Right atrium auricular region (tissue), 2 donors: Measurements from ENCODE around the gene ARHGDIB. TPM values are rescaled to one million over a fixed set of nuclear protein-coding genes. Genes with fewer than 3 reads are reported as not detected.

Experiments used
- DNase-seq: peaks from one replicate; pipeline ENCODE4 v3.0.0-alpha.2; 2019; ENCODE audit warnings: low spot score
- H3K27ac ChIP-seq, 2 donors: fragments of 200-600 bp; sonication (generic); 1 replicate in 1 of 2; 2 replicates in 1 of 2; pipeline ENCODE4 v1.5.1; 2016 to 2019
- H3K27me3 ChIP-seq, 2 donors: fragments of 200-600 bp; sonication (generic); one replicate each; pipeline versions ENCODE4 v1.5.1 to v1.6.0; 2017 to 2019
- H3K36me3 ChIP-seq: fragments of 200-600 bp; sonication (generic); one replicate; pipeline ENCODE4 v1.5.1; 2016
- H3K4me1 ChIP-seq, 2 donors: fragments of 200-600 bp; sonication (generic); one replicate each; pipeline versions ENCODE4 v1.5.1 to v1.6.0; 2017 to 2019
- H3K4me3 ChIP-seq, 2 donors: fragments of 200-600 bp; sonication (generic); 1 replicate in 1 of 2; 2 replicates in 1 of 2; pipeline ENCODE4 v1.5.1; 2017 to 2019; ENCODE audit warnings: mild to moderate bottlenecking in 1 of 2, moderate library complexity in 1 of 2
- H3K9me3 ChIP-seq, 2 donors: fragments of 200-600 bp; sonication (generic); one replicate each; pipeline ENCODE4 v1.5.1; 2019
- total RNA-seq, 2 donors: library from RNA; depleted of rRNA; stranded (reverse); fragments of >200 nt; gene quantifications; one replicate each; pipeline ENCODE4 v1.1.0, GENCODE V29; 2016
- TF ChIP-seq, protein P1 (sequence below), 2 donors: fragments of 200-600 bp; sonication (generic); IDR thresholded peaks; one replicate each; pipeline ENCODE4 v1.5.1; 2019; ENCODE audit warnings: antibody characterized with exemption in 2 of 2

Gene ARHGDIB
- total RNA-seq, 2 donors from 2014 or later, result 69.5 to 124 TPM

DNA sequence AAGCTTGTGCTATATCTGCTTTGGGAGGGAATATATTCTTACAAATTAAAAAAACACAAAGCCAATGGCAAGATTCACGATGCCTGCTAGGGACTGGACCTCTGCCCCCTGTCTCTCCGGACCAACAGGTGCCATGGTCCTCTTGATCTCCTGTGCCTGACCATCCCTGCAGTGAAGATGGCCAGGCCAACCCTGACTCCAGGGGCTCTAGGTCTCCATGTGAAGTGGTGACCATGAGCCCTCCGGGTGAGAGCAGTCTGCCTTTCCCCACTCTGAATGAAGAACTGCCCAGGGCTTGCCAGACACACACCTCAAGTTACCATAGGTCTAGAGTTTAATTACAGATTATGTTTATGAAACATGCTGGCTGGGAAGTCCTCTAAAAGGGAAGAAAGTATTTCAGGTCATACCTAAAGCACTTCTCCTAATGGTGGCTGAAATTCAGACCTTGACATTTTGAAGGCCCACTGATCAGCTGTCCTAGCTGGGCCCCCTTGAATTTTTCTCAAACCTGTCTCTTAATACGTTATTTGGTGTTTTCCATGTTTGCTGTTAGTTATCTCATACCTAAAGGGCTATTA, 1.4 kb downstream of the ARHGDIB start:
- Histone ChIP-seq H3K27ac (peak overlapping the region; percentile 72 to 83), H3K4me1 (peaks cover 0 to 44% of the 10 kb centered on the region in 2 donors), H3K4me3 (peak overlapping the region; percentile 41 to 54), H3K27me3 (no peaks in the 10 kb centered on the region), H3K9me3 (no peaks in the 10 kb centered on the region), H3K36me3 (no peaks in the 10 kb centered on the region)
- no peak for DNase-seq
- TF ChIP-seq, protein P1, sequence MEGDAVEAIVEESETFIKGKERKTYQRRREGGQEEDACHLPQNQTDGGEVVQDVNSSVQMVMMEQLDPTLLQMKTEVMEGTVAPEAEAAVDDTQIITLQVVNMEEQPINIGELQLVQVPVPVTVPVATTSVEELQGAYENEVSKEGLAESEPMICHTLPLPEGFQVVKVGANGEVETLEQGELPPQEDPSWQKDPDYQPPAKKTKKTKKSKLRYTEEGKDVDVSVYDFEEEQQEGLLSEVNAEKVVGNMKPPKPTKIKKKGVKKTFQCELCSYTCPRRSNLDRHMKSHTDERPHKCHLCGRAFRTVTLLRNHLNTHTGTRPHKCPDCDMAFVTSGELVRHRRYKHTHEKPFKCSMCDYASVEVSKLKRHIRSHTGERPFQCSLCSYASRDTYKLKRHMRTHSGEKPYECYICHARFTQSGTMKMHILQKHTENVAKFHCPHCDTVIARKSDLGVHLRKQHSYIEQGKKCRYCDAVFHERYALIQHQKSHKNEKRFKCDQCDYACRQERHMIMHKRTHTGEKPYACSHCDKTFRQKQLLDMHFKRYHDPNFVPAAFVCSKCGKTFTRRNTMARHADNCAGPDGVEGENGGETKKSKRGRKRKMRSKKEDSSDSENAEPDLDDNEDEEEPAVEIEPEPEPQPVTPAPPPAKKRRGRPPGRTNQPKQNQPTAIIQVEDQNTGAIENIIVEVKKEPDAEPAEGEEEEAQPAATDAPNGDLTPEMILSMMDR (IDR thresholded peaks at IDR 0.05), result no peak

DNA sequence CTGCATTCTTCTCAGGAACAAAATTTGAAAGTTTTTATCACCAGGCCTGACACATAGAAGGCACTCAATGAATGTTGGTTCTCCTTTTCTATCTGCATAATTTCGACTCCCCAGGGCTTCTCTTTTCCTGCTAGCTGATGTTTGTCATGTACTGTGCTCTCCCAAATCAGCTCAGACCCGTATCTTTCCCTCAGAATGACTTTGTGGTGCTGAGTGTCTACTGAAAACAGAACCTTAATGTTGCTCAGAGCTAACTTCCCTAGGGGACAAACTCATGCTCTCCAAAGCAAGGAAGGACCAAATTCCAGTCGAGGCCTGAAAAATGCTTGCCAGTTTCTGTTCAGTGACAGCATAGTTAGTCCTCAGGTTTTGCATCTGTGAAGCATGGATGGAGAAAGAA, 1.9 kb downstream of the ARHGDIB start:
- no peaks in the 10 kb centered on the region for H3K9me3 ChIP-seq
- peak overlapping the region in 1 of 2 donors; percentile 54 for H3K4me3 ChIP-seq
- H3K36me3 ChIP-seq, result no peaks in the 10 kb centered on the region
- H3K27me3 ChIP-seq, result no peaks in the 10 kb centered on the region
- peak overlapping the region; percentile 72 to 83 for H3K27ac ChIP-seq
- H3K4me1 ChIP-seq, result peaks cover 0 to 44% of the 10 kb centered on the region in 2 donors
- DNase-seq, result no peak
- TF ChIP-seq, protein P1 (IDR thresholded peaks at IDR 0.05), result no peak

GRCh38 chr12:14959126-14959440, 2.3 kb downstream of the ARHGDIB start:
- no peaks in the 10 kb centered on the region for H3K9me3 ChIP-seq
- H3K4me1 ChIP-seq, result peaks cover 0 to 48% of the 10 kb centered on the region in 2 donors
- H3K4me3 ChIP-seq, result peak overlapping the region in 1 of 2 donors; percentile 54
- no peak for DNase-seq
- H3K27ac ChIP-seq, result peak overlapping the region; percentile 72 to 83
- TF ChIP-seq, protein P1 (IDR thresholded peaks at IDR 0.05), result no peak
- H3K36me3 ChIP-seq, result no peaks in the 10 kb centered on the region
- no peaks in the 10 kb centered on the region for H3K27me3 ChIP-seq

GRCh38 chr12:14958361-14959125, 2.9 kb downstream of the ARHGDIB start:
- H3K4me3 ChIP-seq, result peak overlapping the region; percentile 10 to 54
- TF ChIP-seq, protein P1 (IDR thresholded peaks at IDR 0.05), result no peak
- no peak for DNase-seq
- no peaks in the 10 kb centered on the region for H3K9me3 ChIP-seq
- peak overlapping the region; percentile 72 to 83 for H3K27ac ChIP-seq
- H3K4me1 ChIP-seq, result peaks cover 0 to 53% of the 10 kb centered on the region in 2 donors
- H3K27me3 ChIP-seq, result no peaks in the 10 kb centered on the region
- no peaks in the 10 kb centered on the region for H3K36me3 ChIP-seq

DNA sequence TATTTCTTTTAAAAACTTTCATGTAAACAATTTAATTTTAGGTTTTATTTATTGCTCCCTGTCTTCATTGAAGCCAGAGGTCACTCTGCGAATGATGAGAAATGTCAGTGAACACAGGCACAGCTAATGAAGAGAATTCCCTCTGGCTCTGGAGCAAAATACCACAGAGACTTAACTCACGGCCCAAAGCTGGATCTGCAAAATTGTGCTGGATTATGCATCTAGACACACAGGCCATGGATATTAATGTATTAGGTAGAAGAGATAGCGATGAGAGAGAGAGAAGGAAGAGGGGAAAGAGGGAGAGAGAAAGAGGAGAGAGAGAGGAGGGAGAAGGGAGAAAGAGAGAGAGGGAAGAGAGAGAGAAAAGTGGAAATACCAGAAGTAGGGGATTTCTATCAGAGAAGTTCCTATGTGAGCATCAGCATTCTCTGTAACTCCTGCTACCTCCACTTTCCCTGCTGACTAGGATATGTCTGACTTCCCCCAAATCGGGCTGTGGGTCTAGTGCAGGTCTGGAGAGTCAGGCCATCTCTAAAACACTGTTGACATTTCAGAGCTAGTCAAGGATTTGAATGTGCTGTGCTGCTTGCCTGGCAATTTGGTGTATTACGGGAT, 3.7 kb downstream of the ARHGDIB start:
- Histone ChIP-seq H3K4me1 (peaks cover 0 to 62% of the 10 kb centered on the region in 2 donors), H3K4me3 (peak overlapping the region in 1 of 2 donors; percentile 54)
- no peak for DNase-seq

More for the DNA sequence above, 3.7 kb downstream of the ARHGDIB start:
- Histone ChIP-seq H3K9me3 (no peaks in the 10 kb centered on the region), H3K27me3 (no peaks in the 10 kb centered on the region), H3K27ac (peak overlapping the region; percentile 72 to 83), H3K36me3 (no peaks in the 10 kb centered on the region)
- TF ChIP-seq, protein P1 (IDR thresholded peaks at IDR 0.05), result no peak
